HCT116 (cell line): Measurements from ENCODE around the gene CSGALNACT2. TPM values are rescaled to one million over a fixed set of nuclear protein-coding genes. Genes with fewer than 3 reads are reported as not detected.

Source experiments
- ATAC-seq: fragments of 200-7000 bp; cut with Tn5 transposase; 2 replicates; pipeline ENCODE4 v1.9.1; 2020; ENCODE audit warnings: mild to moderate bottlenecking, moderate library complexity
- BruUV-seq: library from RNA; stranded (reverse); fragments of 400-500 nt; replicated peaks from 2 replicates; lab custom pipeline; 2021; lab: Mats Ljungman, UMichigan
- CTCF ChIA-PET: fragments of 300-600 bp; sonication (Branson Sonifier 250); formaldehyde crosslinking; loops from one replicate; lab custom pipeline; 2021; ENCODE audit warnings: antibody characterized with exemption; lab: Charles Lee
- POLR2A ChIA-PET: fragments of 300-600, 350-600 bp; sonication (Branson Sonifier 250); formaldehyde crosslinking; loops from one replicate; lab custom pipeline; 2021; ENCODE audit warnings: antibody characterized with exemption; lab: Charles Lee
- RAD21 ChIA-PET, 2 experiments: fragments of 300-600 bp; sonication (Branson Sonifier 250); formaldehyde crosslinking; loops; one replicate each; lab custom pipeline; 2023; ENCODE audit warnings: low total read pairs in 2 of 2; ENCODE audit not compliant: uncharacterized antibody in 2 of 2, unreplicated experiment in 2 of 2, low non-redundant PET in 1 of 2; lab: Charles Lee
- DNase-seq: peaks from one replicate; pipeline ENCODE4 v3.0.0-alpha.2; 2010; ENCODE audit warnings: low read depth, low spot score
- H2AFZ ChIP-seq: fragments of 200-600 bp; shearing (Covaris generic), sonication (generic); 2 replicates; pipeline ENCODE4 v1.6.1; 2017; ENCODE audit warnings: low read depth, mixed run types, mixed read lengths, antibody characterized with exemption, low read length; ENCODE audit not compliant: poor library complexity, severe bottlenecking
- H3K27ac ChIP-seq: 2 replicates; pipeline ENCODE4 v1.5.1; 2012; ENCODE audit warnings: low read depth, low read length
- H3K27me3 ChIP-seq: fragments of 200-600 bp; sonication (generic); 2 replicates; pipeline ENCODE4 v1.6.1; 2016; ENCODE audit warnings: mixed run types, low read length, mixed read lengths; ENCODE audit not compliant: insufficient read depth
- H3K36me3 ChIP-seq, 2 experiments: fragments of 200-500 bp in 1 of 2; fragments of 200-600 bp in 1 of 2; sonication (Bioruptor generic) in 1 of 2; sonication (generic) in 1 of 2; 2 replicates each; pipeline versions ENCODE4 v1.5.1 to v1.6.1; 2014 to 2016; ENCODE audit warnings: low read length in 2 of 2, inconsistent platforms in 1 of 2, mixed read lengths in 1 of 2, mixed run types in 1 of 2; ENCODE audit not compliant: insufficient read depth in 2 of 2, control insufficient read depth in 1 of 2
- H3K4me1 ChIP-seq, 2 experiments: fragments of 200-600 bp in 1 of 2; sonication (generic) in 1 of 2; 2 replicates each; pipeline versions ENCODE4 v1.5.1 to v1.6.1; 2012 to 2017; ENCODE audit warnings: low read length in 2 of 2, inconsistent platforms in 1 of 2, mild to moderate bottlenecking in 1 of 2, mixed read lengths in 1 of 2, mixed run types in 1 of 2, moderate library complexity in 1 of 2; ENCODE audit not compliant: insufficient read depth in 2 of 2, control insufficient read depth in 1 of 2
- H3K4me2 ChIP-seq: fragments of 200-600 bp; sonication (generic); 2 replicates; pipeline ENCODE4 v1.6.1; 2017; ENCODE audit warnings: mixed run types, low read length, mixed read lengths
- H3K4me3 ChIP-seq, 2 experiments: fragments of 200-600 bp in 1 of 2; sonication (generic) in 1 of 2; replicated peaks in 1 of 2; 2 replicates each; pipeline ENCODE4 v1.5.1; 2011 to 2016; ENCODE audit warnings: low read length in 2 of 2, control low read depth in 1 of 2, low read depth in 1 of 2, mild to moderate bottlenecking in 1 of 2, mixed read lengths in 1 of 2, mixed run types in 1 of 2
- H3K79me2 ChIP-seq: fragments of 200-600 bp; sonication (generic); 2 replicates; pipeline ENCODE4 v1.6.1; 2017; ENCODE audit warnings: mild to moderate bottlenecking, mixed run types, low read length, moderate library complexity, mixed read lengths; ENCODE audit not compliant: insufficient read depth
- H3K9ac ChIP-seq: fragments of 200-600 bp; sonication (generic); 2 replicates; pipeline ENCODE4 v1.6.1; 2016; ENCODE audit warnings: low read length, mixed read lengths
- H3K9me2 ChIP-seq: fragments of 200-600 bp; sonication (generic), shearing (Covaris generic); 2 replicates; pipeline ENCODE4 v1.6.1; 2017; ENCODE audit warnings: mixed run types, mild to moderate bottlenecking, moderate library complexity; ENCODE audit not compliant: insufficient read depth
- H3K9me3 ChIP-seq, 2 experiments: fragments of 200-500 bp in 1 of 2; fragments of 200-600 bp in 1 of 2; sonication (Bioruptor generic) in 1 of 2; sonication (generic) in 1 of 2; 2 replicates each; pipeline ENCODE4 v1.6.1; 2014 to 2017; ENCODE audit warnings: low read length in 2 of 2, mixed read lengths in 2 of 2, inconsistent platforms in 1 of 2, low read depth in 1 of 2, mild to moderate bottlenecking in 1 of 2, mixed run types in 1 of 2, moderate library complexity in 1 of 2; ENCODE audit not compliant: control insufficient read depth in 1 of 2, insufficient read depth in 1 of 2
- H4K20me1 ChIP-seq: fragments of 200-600 bp; sonication (generic), shearing (Covaris generic); 2 replicates; pipeline ENCODE4 v1.6.1; 2017; ENCODE audit warnings: mixed run types, mild to moderate bottlenecking, moderate library complexity; ENCODE audit not compliant: insufficient read depth
- ATF3 ChIP-seq: IDR thresholded peaks from 2 replicates; pipeline ENCODE4 v1.6.1; 2012
- CBX3 ChIP-seq: IDR thresholded peaks from 2 replicates; pipeline ENCODE4 v1.6.1; 2012; ENCODE audit warnings: low read depth
- CTCF ChIP-seq, 3 experiments: fragments of 200-600 bp in 1 of 3; sonication (generic) in 1 of 3; IDR thresholded peaks in 2 of 3; conservative IDR thresholded peaks in 1 of 3; 2 replicates each; pipeline ENCODE4 v1.5.1; 2012 to 2017; ENCODE audit warnings: low read depth in 2 of 3, low read length in 2 of 3, antibody characterized with exemption in 1 of 3, borderline replicate concordance in 1 of 3, control low read depth in 1 of 3, mild to moderate bottlenecking in 1 of 3, mixed read lengths in 1 of 3, mixed run types in 1 of 3, moderate library complexity in 1 of 3; ENCODE audit not compliant: insufficient read depth in 1 of 3
- FOSL1 ChIP-seq: IDR thresholded peaks from 2 replicates; pipeline ENCODE4 v1.6.1; 2012; ENCODE audit warnings: low read depth
- MAX ChIP-seq: IDR thresholded peaks from 2 replicates; pipeline ENCODE4 v1.6.1; 2012
- POLR2A ChIP-seq: IDR thresholded peaks from 2 replicates; pipeline ENCODE4 v1.7.0; 2011; ENCODE audit warnings: borderline replicate concordance; ENCODE audit not compliant: insufficient read depth, insufficient read length; ENCODE audit errors: extremely low read depth
- REST ChIP-seq: IDR thresholded peaks from 2 replicates; pipeline ENCODE4 v1.6.1; 2012; ENCODE audit warnings: low read depth
- SRF ChIP-seq: IDR thresholded peaks from 2 replicates; pipeline ENCODE4 v1.6.1; 2012; ENCODE audit warnings: low read depth
- intact Hi-C: fragments of 100-400 bp; cut with micrococcal nuclease; formaldehyde crosslinking; loops from 2 replicates; pipeline ENCODE4 v1.10.0; 2022
- total RNA-seq: library from RNA; stranded (reverse); gene quantifications from one replicate; pipeline ENCODE4 v1.2.1, GENCODE V29; 2021; ENCODE audit not compliant: unreplicated experiment

The CSGALNACT2 gene
- total RNA-seq, 1 experiment from 2014 or later, result 9.9 TPM

- TF ChIP-seq CTCF (IDR thresholded peaks at IDR 0.05 in 2 of 3, conservative IDR thresholded peaks at IDR 0.05 in 1 of 3; ENCODE audit: borderline replicate concordance in 1 of 3, insufficient read depth in 1 of 3, low read depth in 2 of 3, low read length in 2 of 3), result no peak
- no peak for TF ChIP-seq MAX
- TF ChIP-seq FOSL1, result no peak
- no peak for TF ChIP-seq REST
Observed at GRCh38 chr10:43177595-43177994, 39.4 kb downstream of the CSGALNACT2 start (continued).

GRCh38 chr10:43181146-43181545 lies 42.9 kb downstream of the CSGALNACT2 start:
- Histone ChIP-seq H3K36me3 (peaks cover 0 to 2% of the 10 kb centered on the region in 2 experiments; a peak in 2 of 4 replicates), H3K4me3 (no peak overlapping the region), H3K9ac (no peak overlapping the region), H3K9me3 (no peaks in the 10 kb centered on the region), H3K4me1 (no peaks in the 10 kb centered on the region), H2AFZ (no peak overlapping the region), H3K27me3 (no peaks in the 10 kb centered on the region), H3K79me2 (no peaks in the 10 kb centered on the region), H3K27ac (no peak overlapping the region), H4K20me1 (no peaks in the 10 kb centered on the region), H3K9me2 (no peaks in the 10 kb centered on the region), H3K4me2 (no peak overlapping the region)
- ATAC-seq (no peak), DNase-seq (no peak)
- intact Hi-C loops, result no loop called here
- ChIA-PET CTCF (no interaction called here), POLR2A (no interaction called here), RAD21 (no interaction called here)
- no TSS peak for BruUV-seq
- no peak for TF ChIP-seq ATF3
- TF ChIP-seq POLR2A, result no peak
- no peak for TF ChIP-seq REST
- no peak for TF ChIP-seq CBX3
- no peak for TF ChIP-seq CTCF (IDR thresholded peaks at IDR 0.05 in 2 of 3, conservative IDR thresholded peaks at IDR 0.05 in 1 of 3; ENCODE audit: borderline replicate concordance in 1 of 3, insufficient read depth in 1 of 3, low read depth in 2 of 3, low read length in 2 of 3)
- no peak for TF ChIP-seq MAX
- TF ChIP-seq SRF, result no peak
